Natural killer cell (primary cell): ENCODE measurements around the gene ATP1B3. TPM values are rescaled to one million over a fixed set of nuclear protein-coding genes. Genes with fewer than 3 reads are reported as not detected.

ENCODE experiments used
- ATAC-seq, 3 donors: fragments of 150-1000 bp in 2 of 3; fragments of 200-7000 bp in 1 of 3; cut with Tn5 transposase; 1 replicate in 1 of 3; 2 replicates in 2 of 3; pipeline ENCODE4 v1.10.0; 2021; ENCODE audit warnings: mild to moderate bottlenecking in 2 of 3, moderate library complexity in 2 of 3
- DNase-seq, 2 donors: peaks; one replicate each; pipeline versions ENCODE4 v3.0.0 to v3.0.0-alpha.2; 2013 to 2021; ENCODE audit warnings: mixed read lengths in 1 of 2
- H3K27ac ChIP-seq: one replicate; pipeline ENCODE4 v1.5.1; 2013; ENCODE audit warnings: mild to moderate bottlenecking, low read length
- H3K27me3 ChIP-seq: one replicate; pipeline ENCODE4 v1.6.1; 2013; ENCODE audit warnings: low read length; ENCODE audit not compliant: control insufficient read depth, insufficient read depth
- H3K36me3 ChIP-seq: one replicate; pipeline ENCODE4 v1.6.1; 2013; ENCODE audit warnings: low read length; ENCODE audit not compliant: control insufficient read depth, insufficient read depth
- H3K4me1 ChIP-seq: one replicate; pipeline ENCODE4 v1.6.1; 2013; ENCODE audit warnings: low read length; ENCODE audit not compliant: control insufficient read depth, insufficient read depth
- H3K4me3 ChIP-seq: one replicate; pipeline ENCODE4 v1.5.1; 2013; ENCODE audit warnings: low read length
- H3K9me3 ChIP-seq: one replicate; pipeline ENCODE4 v1.6.1; 2013; ENCODE audit warnings: low read length; ENCODE audit not compliant: control insufficient read depth, insufficient read depth
- H3K27ac Mint-ChIP-seq, 2 donors: one replicate each; pipeline ENCODE4 v1.8.0; 2022; ENCODE audit warnings: mild to moderate bottlenecking in 2 of 2, mixed read lengths in 2 of 2, moderate library complexity in 1 of 2
- H3K27me3 Mint-ChIP-seq, 2 donors: one replicate each; pipeline ENCODE4 v1.8.0; 2022; ENCODE audit warnings: low read depth in 2 of 2, mixed read lengths in 2 of 2
- H3K36me3 Mint-ChIP-seq: one replicate; pipeline ENCODE4 v1.8.0; 2022; ENCODE audit warnings: mixed read lengths
- H3K4me1 Mint-ChIP-seq, 2 donors: one replicate each; pipeline ENCODE4 v1.8.0; 2022; ENCODE audit warnings: mixed read lengths in 2 of 2
- H3K4me3 Mint-ChIP-seq: one replicate; pipeline ENCODE4 v1.8.0; 2022; ENCODE audit warnings: mild to moderate bottlenecking, moderate library complexity, mixed read lengths
- H3K9me3 Mint-ChIP-seq, 2 donors: one replicate each; pipeline ENCODE4 v1.8.0; 2022; ENCODE audit warnings: mixed read lengths in 2 of 2
- WGBS: methylation state at CpG from one replicate; pipeline ENCODE4 v1.1.7; 2013; ENCODE audit warnings: missing lambda C conversion rate; ENCODE audit not compliant: insufficient coverage; 5-methylcytosine and 5-hydroxymethylcytosine counted together
- intact Hi-C: fragments of 100-400 bp; cut with micrococcal nuclease; formaldehyde crosslinking; loops from one replicate; pipeline ENCODE4 v1.14.2; 2022
- total RNA-seq, 4 donors: library from RNA; stranded (reverse); fragments of 120-200 nt in 1 of 4; gene quantifications; one replicate each; pipeline versions ENCODE4 v1.2.3 to v1.2.4, GENCODE V29; 2013 to 2022
- TF ChIP-seq, protein P1 (sequence below): fragments of 200-600 bp; IDR thresholded peaks from one replicate; pipeline ENCODE4 v1.8.0; 2022; ENCODE audit warnings: antibody characterized with exemption

Gene ATP1B3
- total RNA-seq, 3 donors from 2014 or later (not counting 1 experiment from before 2014, with no cell fraction given) = 46.7 to 81.1 (median 78.2) TPM

DNA sequence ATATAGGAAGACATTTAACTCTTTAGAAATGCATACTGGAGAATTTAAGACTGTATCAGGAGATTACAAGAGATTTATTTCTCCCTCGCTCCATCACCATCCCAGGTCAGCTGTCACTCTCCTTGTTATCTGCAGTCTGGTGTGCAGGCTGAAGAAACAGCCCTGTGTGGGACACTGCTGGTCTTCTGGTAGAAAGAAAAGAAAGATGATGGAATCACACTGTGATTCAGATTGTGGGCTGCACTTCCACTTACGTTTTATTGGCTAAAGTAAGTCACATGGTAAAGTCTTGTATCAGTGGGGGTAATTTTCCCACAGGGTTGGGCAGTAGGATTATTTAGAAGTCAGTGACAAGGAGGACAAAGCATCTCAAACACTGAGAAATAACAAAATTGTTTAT is 18.1 kb upstream of the ATP1B3 start:
- 84% methylated on average over 1 of the region's 2 CpGs for WGBS
- no peak overlapping the region for H3K27ac Mint-ChIP-seq
- ATAC-seq (no peak), DNase-seq (no peak)
- H3K4me1 Mint-ChIP-seq = no peaks in the 10 kb centered on the region
- H3K4me1 ChIP-seq = peaks cover 4% of the 10 kb centered on the region
- no peaks in the 10 kb centered on the region for H3K36me3 ChIP-seq
- H3K27me3 Mint-ChIP-seq = peaks cover 0 to 2% of the 10 kb centered on the region in 2 donors
- no peak overlapping the region for H3K4me3 Mint-ChIP-seq
- no peaks in the 10 kb centered on the region for H3K27me3 ChIP-seq
- intact Hi-C loops = no loop called here
- H3K9me3 Mint-ChIP-seq = no peaks in the 10 kb centered on the region
- H3K36me3 Mint-ChIP-seq = no peaks in the 10 kb centered on the region
- H3K9me3 ChIP-seq = no peaks in the 10 kb centered on the region
- TF ChIP-seq, protein P1, sequence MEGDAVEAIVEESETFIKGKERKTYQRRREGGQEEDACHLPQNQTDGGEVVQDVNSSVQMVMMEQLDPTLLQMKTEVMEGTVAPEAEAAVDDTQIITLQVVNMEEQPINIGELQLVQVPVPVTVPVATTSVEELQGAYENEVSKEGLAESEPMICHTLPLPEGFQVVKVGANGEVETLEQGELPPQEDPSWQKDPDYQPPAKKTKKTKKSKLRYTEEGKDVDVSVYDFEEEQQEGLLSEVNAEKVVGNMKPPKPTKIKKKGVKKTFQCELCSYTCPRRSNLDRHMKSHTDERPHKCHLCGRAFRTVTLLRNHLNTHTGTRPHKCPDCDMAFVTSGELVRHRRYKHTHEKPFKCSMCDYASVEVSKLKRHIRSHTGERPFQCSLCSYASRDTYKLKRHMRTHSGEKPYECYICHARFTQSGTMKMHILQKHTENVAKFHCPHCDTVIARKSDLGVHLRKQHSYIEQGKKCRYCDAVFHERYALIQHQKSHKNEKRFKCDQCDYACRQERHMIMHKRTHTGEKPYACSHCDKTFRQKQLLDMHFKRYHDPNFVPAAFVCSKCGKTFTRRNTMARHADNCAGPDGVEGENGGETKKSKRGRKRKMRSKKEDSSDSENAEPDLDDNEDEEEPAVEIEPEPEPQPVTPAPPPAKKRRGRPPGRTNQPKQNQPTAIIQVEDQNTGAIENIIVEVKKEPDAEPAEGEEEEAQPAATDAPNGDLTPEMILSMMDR = no peak
- no peak overlapping the region for H3K27ac ChIP-seq
- H3K4me3 ChIP-seq = no peak overlapping the region

DNA sequence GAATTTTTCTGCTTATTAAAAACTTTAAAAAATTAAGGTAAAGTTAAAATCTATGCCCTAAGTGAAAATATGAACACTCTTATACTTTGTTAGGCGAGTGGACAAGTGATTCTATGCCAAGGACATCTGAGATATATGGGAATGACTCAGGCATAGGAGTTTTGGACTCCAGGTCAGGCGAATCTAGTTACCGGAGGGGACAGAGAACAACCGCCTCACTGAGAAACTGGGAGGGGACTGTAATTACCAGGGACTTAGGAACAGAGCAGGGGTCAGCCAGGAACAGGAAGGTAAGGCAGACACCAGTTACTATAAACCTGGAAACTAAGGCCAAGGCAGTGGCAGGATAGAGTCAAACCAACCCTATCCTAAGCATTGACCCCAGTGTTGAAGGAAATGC is 16.8 kb upstream of the ATP1B3 start:
- Histone ChIP-seq H3K36me3 (no peaks in the 10 kb centered on the region), H3K4me1 (no peaks in the 10 kb centered on the region), H3K27me3 (no peaks in the 10 kb centered on the region), H3K4me3 (no peak overlapping the region), H3K27ac (no peak overlapping the region), H3K9me3 (no peaks in the 10 kb centered on the region)
- Mint-ChIP-seq H3K4me1 (no peaks in the 10 kb centered on the region), H3K4me3 (no peak overlapping the region), H3K27me3 (peaks cover 4 to 7% of the 10 kb centered on the region in 2 donors), H3K9me3 (no peaks in the 10 kb centered on the region), H3K27ac (no peak overlapping the region), H3K36me3 (no peaks in the 10 kb centered on the region)
- TF ChIP-seq, protein P1 = no peak
- no peak for ATAC-seq
- WGBS = 93% methylated on average over 4 of the region's 4 CpGs
- no peak for DNase-seq
- intact Hi-C loops = no loop called here

DNA sequence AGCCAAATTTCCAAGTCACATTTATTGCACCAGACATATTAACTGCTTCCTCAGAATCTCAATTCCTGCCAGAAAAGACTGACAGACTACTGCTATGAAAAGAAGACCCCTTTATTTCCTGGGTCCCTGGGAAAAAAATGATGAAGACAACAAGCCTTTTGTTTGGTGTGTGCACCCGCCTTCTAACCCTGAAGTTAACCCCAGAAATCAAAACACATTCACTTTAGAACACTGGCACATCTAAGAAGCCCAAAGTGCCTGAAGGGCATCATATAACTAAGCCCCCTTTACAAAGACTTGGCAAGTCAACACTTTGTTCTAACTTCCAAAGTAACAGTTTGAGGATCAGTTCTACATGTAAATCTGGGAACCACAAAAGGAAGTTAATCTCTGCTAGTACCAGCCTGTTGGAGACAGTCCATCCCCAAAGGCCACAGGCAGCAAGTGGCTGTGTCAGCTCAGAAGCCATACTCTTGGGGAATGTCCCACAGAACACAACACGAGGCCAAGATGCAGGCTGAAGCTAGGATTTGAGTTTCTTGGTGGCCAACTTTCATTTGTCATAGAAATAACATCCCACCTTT is 16.3 kb upstream of the ATP1B3 start:
- Histone ChIP-seq H3K36me3 (no peaks in the 10 kb centered on the region), H3K27me3 (no peaks in the 10 kb centered on the region), H3K27ac (no peak overlapping the region), H3K4me3 (no peak overlapping the region), H3K9me3 (no peaks in the 10 kb centered on the region), H3K4me1 (no peaks in the 10 kb centered on the region)
- TF ChIP-seq, protein P1 = no peak
- Mint-ChIP-seq H3K27ac (no peak overlapping the region), H3K36me3 (no peaks in the 10 kb centered on the region), H3K4me1 (no peaks in the 10 kb centered on the region), H3K27me3 (peaks cover 5 to 7% of the 10 kb centered on the region in 2 donors), H3K4me3 (no peak overlapping the region), H3K9me3 (no peaks in the 10 kb centered on the region)
- intact Hi-C loops = no loop called here
- no peak for DNase-seq
- 75% methylated on average over 2 of the region's 2 CpGs for WGBS
- no peak for ATAC-seq
